NCI-H2171 (cell line): Measurements from ENCODE around the gene RNH1.

Experiments used
- DNase-seq: peaks from one replicate; lab custom pipeline; 2025; lab: John Stamatoyannopoulos, UW

The RNH1 gene

DNA sequence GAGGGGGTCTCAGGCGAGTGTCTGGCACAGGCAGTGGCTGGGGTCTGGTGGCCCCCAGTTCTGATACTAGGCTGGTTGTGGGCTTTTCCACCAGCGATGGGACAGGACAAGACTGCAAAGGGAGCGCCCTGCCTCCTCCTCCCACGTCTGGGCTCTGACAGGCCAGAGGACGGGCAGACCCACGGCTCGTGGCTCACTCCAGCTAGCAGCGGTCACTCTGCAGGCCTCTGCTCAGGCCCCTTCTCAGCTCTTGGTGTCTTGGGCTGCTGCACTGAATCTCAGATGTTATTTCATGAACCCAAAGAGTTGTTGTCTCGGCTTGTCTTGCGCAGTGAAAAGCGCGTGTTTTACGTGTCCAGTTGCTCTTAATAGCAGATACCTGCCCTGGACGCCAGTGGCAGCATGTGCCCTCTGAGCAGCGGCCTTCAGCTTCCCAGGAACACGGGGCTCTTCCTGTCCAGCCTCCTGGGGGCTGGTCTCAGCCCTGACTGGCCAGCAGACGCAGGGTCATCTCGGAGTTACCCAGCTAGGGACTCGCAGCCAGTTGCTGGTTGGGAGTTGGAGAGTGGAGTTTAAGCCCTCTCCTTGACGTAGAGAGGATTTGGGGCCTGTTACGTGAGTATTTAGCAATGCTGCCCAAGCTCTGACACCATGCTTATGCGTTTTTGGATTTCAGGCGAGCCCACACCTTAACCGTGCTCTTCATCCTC, 47.4 kb downstream of the RNH1 start:
- DNase-seq = no peak

DNA sequence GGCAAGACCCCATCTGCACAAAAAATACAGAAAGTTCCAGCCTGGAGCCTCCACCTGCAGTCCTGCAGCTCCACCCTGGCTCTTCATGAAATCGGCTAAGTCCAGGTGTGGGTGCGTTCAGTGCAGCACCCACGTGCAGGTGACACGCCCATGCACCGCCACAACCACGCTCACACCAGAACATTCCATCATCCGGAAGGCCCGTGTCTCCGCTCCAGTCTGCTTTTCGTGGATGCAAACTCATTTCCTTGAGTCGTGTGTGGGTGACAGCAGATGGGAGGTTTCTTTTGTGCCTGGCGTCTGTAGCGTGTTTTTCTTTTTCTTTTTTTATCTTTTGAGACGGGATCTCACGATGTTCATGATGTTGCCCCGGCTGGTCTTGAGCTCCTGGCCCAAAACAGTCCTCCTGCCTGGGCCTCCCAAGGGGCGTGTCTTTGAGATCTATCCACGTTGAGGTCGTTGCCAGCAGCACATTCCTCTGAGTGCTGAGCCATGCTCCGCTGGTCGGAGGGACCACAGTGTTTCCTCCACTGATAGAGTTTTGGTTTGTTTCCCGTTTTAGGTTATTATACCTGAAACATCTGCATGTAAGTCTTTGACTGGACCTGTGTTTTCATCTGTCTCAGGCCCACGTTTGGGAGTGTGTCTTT, 49.8 kb downstream of the RNH1 start:
- DNase-seq = no peak

GRCh38 chr11:456533-456932, 50.5 kb downstream of the RNH1 start:
- DNase-seq = no peak

GRCh38 chr11:455566-456147, 51.4 kb downstream of the RNH1 start:
- no peak for DNase-seq

GRCh38 chr11:454801-455565, 52.1 kb downstream of the RNH1 start:
- DNase-seq = no peak

GRCh38 chr11:454043-454442, 53.0 kb downstream of the RNH1 start:
- no peak for DNase-seq

DNA sequence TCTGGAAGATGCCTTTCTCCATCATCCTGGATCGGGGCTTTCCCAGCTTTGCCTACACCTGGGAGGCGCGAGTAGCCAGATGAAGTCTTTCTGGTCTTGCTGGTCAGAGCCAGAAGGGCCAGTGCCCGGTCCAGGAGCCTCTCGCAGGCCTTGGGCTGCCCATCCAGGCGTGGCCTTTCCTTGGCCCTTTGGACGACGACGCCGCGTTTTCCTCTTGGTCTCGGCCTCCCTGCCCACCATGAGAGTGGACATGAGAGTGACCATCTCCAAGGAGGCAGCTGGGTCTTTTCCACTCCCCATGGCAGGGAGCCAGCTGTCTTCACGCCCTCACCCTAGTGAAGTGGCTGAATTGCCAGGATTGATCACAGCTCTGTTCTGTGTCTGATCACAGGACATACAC, 53.5 kb downstream of the RNH1 start:
- no peak for DNase-seq

- no peak for DNase-seq
These were observed 54.0 kb downstream of the RNH1 start for GRCh38 chr11:452916-453527.

GRCh38 chr11:452203-452744, 54.8 kb downstream of the RNH1 start:
- no peak for DNase-seq

DNA sequence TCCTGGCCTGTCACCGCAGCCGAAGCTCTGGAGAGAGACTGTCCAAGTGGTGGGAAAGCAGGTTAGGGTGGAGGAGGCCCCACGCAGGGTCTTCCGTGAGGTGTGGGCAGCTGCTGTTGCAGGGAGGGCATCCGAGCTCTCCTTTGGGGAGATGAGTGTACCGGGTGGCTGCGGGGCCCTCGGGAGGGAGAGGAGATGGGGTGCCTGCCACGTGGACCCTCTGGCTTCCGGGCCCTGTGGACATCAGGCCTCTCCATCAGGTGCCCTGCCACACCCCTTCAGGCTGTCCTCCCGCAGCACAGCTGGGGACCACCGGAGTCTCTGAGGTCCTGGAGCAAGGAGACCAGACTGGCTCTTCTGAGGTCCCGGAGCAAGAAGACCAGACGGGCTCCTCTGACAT, 55.3 kb downstream of the RNH1 start:
- DNase-seq = no peak

- no peak for DNase-seq
These were observed 56.1 kb downstream of the RNH1 start for GRCh38 chr11:450809-451451.

DNA sequence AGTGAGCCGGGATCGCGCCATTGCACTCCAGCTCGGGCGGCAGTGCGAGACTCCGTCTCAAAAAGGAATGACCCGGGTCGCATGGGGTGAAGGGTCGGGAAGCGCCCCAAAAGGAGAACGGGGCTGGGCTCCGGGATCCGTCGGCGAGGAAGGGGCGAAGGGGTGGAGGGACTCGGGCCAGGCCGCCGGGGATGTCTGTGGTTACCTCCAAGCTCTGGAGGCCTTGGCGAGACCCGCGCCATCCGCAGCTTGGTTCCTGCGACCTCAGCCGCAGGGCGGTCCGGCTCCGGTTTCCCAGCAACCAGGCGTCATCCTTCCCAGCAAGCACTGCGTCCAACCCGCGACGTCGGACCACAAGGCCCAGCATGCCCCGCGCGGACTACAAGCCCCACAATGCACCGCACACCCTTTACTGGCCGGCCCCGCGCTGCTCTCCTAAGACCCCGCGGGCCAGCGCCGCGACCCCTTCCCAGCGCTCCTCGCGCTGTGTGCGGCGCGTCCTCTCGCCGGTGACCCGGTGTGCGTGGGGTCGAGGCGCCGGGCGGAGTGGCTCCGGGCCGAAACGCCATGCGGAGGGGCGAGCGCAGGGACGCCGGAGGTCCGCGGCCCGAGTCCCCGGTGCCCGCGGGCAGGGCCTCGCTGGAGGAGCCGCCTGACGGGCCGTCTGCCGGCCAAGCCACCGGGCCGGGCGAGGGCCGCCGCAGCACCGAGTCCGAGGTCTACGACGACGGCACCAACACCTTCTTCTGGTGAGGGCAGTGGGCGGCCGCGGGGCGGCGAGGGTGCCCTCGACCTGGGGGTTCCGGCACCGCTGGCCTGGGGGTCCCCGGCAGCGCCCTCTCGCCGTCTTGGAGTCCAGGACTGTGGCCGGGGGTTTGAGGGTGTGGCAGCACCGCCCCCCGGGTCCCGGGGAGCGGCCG, 56.9 kb downstream of the RNH1 start, which contains the start of gene PTDSS2:
Gene PTDSS2 (plus strand): TSS at position 391 of the 920 bp plus-strand sequence. CDS start 177 bp downstream, at position 568.
- DNase-seq = peak; percentile 80

DNA sequence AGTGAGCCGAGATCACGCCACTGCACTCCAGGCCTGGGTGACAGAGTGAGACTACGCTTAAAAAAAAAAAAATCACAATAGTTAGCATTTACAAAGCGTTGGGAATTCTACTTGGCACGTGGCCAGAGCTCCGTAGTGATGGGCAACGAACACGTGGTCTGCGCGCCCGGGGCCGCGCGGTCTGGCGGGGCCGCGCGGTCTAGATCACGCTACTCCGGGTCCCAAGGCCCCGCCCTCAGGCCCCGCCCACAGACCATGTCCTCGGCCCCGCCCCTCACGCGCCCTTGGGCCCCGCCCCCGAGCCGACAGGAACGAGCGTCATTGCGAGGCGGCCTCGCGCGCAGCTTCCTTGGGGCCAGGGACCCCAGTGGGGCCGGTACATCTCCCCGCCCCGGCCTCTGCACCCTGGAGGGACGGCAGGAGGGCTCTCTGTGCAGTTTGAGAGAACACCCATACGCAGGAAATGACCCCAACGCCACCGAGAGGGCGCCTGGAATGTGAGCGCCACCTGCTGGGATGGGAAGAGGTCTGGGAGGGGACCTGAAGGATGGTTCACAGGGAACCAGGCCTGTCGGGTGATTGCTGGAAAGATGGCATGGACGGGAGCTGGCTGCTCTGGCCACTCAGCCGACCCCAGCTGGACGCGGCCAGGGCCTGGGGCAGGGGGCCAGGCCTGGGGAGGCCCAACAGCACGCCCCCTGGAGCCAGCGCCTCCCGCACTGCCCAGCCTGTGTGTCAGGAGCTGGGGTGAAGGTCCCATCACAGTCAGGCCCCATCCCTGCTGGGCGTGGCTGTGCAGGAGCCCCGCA, 58.9 kb downstream of the RNH1 start:
- peak; percentile 87 for DNase-seq

GRCh38 chr11:446891-447290, 60.2 kb downstream of the RNH1 start:
- peak; percentile 43 for DNase-seq

DNA sequence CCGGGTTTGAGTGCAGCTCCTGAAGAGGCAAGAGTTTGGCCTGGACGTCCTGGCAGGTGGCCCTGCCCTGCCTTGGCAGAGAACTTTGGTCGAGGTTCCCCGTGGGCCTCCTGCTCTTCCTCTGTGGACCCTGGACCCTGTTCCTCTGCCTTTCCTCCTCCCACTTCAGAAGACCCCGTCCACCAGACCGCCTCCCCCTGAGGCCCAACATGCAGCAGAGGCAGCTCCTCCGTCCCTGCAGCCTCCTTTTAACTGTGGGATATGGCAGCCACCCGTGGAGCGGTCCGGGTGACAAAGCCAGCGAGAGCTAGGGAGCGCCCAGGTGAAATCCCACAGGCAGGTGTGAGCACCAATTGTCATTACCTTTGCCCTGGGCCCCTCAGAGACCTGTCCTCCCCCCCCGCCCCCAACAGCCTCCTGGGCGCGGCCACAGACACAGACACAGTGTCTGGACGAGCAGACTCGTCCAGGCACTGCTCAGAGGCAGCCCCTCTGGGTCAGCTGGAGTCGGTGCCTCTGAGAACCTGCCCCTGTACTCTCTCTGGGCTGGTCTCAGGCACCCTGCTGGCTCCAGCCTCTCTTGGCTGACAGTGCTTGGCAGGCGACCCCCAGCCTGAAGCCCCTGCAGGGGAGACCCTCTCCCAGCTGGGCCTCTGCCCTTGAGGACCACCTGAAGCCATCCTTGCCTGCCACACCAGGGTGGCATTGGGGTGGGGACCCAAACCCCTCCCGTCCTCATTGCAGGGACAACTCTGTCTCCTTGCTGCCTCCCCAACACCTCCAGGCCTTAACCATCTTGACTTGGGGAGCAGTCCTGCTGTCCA, 61.1 kb downstream of the RNH1 start:
- DNase-seq = no peak
